GM18867 (cell line): ENCODE results near the gene HGS.

ENCODE experiments used
- ATAC-seq: cut with Tn5 transposase; IDR thresholded peaks from one replicate; pipeline ENCODE4 v1.9.1; 2021; ENCODE audit warnings: mild to moderate bottlenecking, moderate library complexity; ENCODE audit not compliant: unreplicated experiment

The HGS gene

GRCh38 chr17:81683584-81684441 lies at the start of gene HGS, which contains the start of gene ARL16:
HGS (plus strand) TSS chr17:81684011; CDS start chr17:81684067, 56 bp downstream.
ARL16 (minus strand) TSS chr17:81683797; CDS start chr17:81683753, 44 bp downstream.
- ATAC-seq: peak; percentile 90

- no peak for ATAC-seq
Observed at GRCh38 chr17:81635431-81635830, 48.4 kb upstream of the HGS start.

- ATAC-seq: peak; percentile 10
Observed at GRCh38 chr17:81635973-81636504, 47.8 kb upstream of the HGS start.

- peak; percentile 89 for ATAC-seq
Observed at GRCh38 chr17:81636505-81637288, 47.1 kb upstream of the HGS start, which contains the start of the genes NPLOC4 and TSPAN10. NPLOC4 (minus strand) TSS chr17:81637112; CDS start chr17:81636930, 182 bp downstream. TSPAN10 (plus strand) TSS chr17:81637196; CDS start chr17:81642413, 5,217 bp downstream.

GRCh38 chr17:81638683-81639082 lies 45.1 kb upstream of the HGS start:
- ATAC-seq: no peak

GRCh38 chr17:81640011-81640410 lies 43.8 kb upstream of the HGS start:
- no peak for ATAC-seq

GRCh38 chr17:81641825-81642489 lies 41.9 kb upstream of the HGS start:
- ATAC-seq: no peak

- no peak for ATAC-seq
Observed at GRCh38 chr17:81644496-81644895, 39.3 kb upstream of the HGS start.

- ATAC-seq: no peak
Observed at GRCh38 chr17:81644976-81645952, 38.5 kb upstream of the HGS start.

GRCh38 chr17:81646869-81647600 lies 36.8 kb upstream of the HGS start:
- ATAC-seq: no peak

- ATAC-seq: no peak
Observed at GRCh38 chr17:81647640-81648012, 36.2 kb upstream of the HGS start.

- no peak for ATAC-seq
Observed at GRCh38 chr17:81648013-81648706, 35.7 kb upstream of the HGS start.

GRCh38 chr17:81648707-81649085 lies 35.1 kb upstream of the HGS start:
- ATAC-seq: no peak

GRCh38 chr17:81650951-81651350 lies 32.9 kb upstream of the HGS start:
- ATAC-seq: no peak

- no peak for ATAC-seq
Observed at GRCh38 chr17:81651692-81652091, 32.1 kb upstream of the HGS start.

GRCh38 chr17:81652906-81653771 lies 30.7 kb upstream of the HGS start:
- no peak for ATAC-seq

- no peak for ATAC-seq
Observed at GRCh38 chr17:81655378-81656117, 28.3 kb upstream of the HGS start.
